SK-N-MC (cell line): ENCODE results near the gene LUZP1.

Source experiments
- EZH2 ChIP-seq: fragments of 200-600 bp; sonication (generic); IDR thresholded peaks from one replicate; pipeline ENCODE4 v1.6.1; 2017; ENCODE audit warnings: antibody characterized with exemption
- POLR2AphosphoS5 ChIP-seq: IDR thresholded peaks from 2 replicates; pipeline ENCODE4 v1.6.1; 2012; ENCODE audit warnings: mild to moderate bottlenecking, low read depth, low read length, borderline replicate concordance

- TF ChIP-seq EZH2: no peak
- no peak for TF ChIP-seq POLR2AphosphoS5
These were observed 78.6 kb downstream of the LUZP1 start for GRCh38 chr1:23090056-23090455.
